Stimulated activated naive CD4-positive, alpha-beta T cell treated with Interleukin-2 at 50 U/mL for 16 hours (primary cell): ENCODE results near the gene CDK15.

Experiments
- DNase-seq: peaks from one replicate; lab custom pipeline; 2025; lab: John Stamatoyannopoulos, UW

CDK15 gene

GRCh38 chr2:201939453-201939941 lies 133.2 kb downstream of the CDK15 start:
- DNase-seq, result no peak

GRCh38 chr2:201942531-201942930 lies 136.2 kb downstream of the CDK15 start:
- no peak for DNase-seq
